Fibroblast of the aortic adventitia (primary cell): ENCODE results near the gene ZBTB14. TPM values are rescaled to one million over a fixed set of nuclear protein-coding genes. Genes with fewer than 3 reads are reported as not detected.

Experiments
- DNase-seq: peaks from one replicate; pipeline ENCODE4 v3.0.0-alpha.2; 2010; ENCODE audit warnings: low read depth
- H3K4me3 ChIP-seq: 2 replicates; pipeline ENCODE4 v1.5.1; 2011; ENCODE audit warnings: low read depth, mild to moderate bottlenecking, control low read depth, low read length, moderate library complexity
- CTCF ChIP-seq: IDR thresholded peaks from 2 replicates; pipeline ENCODE4 v1.5.1; 2011; ENCODE audit warnings: mild to moderate bottlenecking, low read length, control low read depth, inconsistent platforms; ENCODE audit not compliant: insufficient read depth
- total RNA-seq: library from RNA; depleted of rRNA; stranded (reverse); fragments of >200 nt; gene quantifications from 2 replicates; pipeline ENCODE4 v1.2.3, GENCODE V29; 2012; ENCODE audit warnings: low replicate concordance

Gene ZBTB14
- total RNA-seq, 1 donor, result 17.4 TPM

GRCh38 chr18:5276947-5277346 lies 18.6 kb downstream of the ZBTB14 start:
- H3K4me3 ChIP-seq, result no peak overlapping the region
- no peak for TF ChIP-seq CTCF
- no peak for DNase-seq

GRCh38 chr18:5275872-5276271 lies 19.7 kb downstream of the ZBTB14 start:
- no peak overlapping the region for H3K4me3 ChIP-seq

GRCh38 chr18:5268874-5269273 lies 26.7 kb downstream of the ZBTB14 start:
- no peak for TF ChIP-seq CTCF
- H3K4me3 ChIP-seq, result no peak overlapping the region
- DNase-seq, result no peak

More at GRCh38 chr18:5275872-5276271, 19.7 kb downstream of the ZBTB14 start:
- DNase-seq, result no peak
- no peak for TF ChIP-seq CTCF

- DNase-seq, result no peak
- no peak overlapping the region for H3K4me3 ChIP-seq
- TF ChIP-seq CTCF, result no peak
Measured at GRCh38 chr18:5266721-5267120, 28.8 kb downstream of the ZBTB14 start.

GRCh38 chr18:5253910-5254309 lies 41.6 kb downstream of the ZBTB14 start:
- no peak overlapping the region for H3K4me3 ChIP-seq
- TF ChIP-seq CTCF, result no peak
- no peak for DNase-seq

- no peak for DNase-seq
- TF ChIP-seq CTCF, result no peak
- H3K4me3 ChIP-seq, result no peak overlapping the region
Measured at GRCh38 chr18:5251117-5251516, 44.4 kb downstream of the ZBTB14 start.

GRCh38 chr18:5250603-5251002 lies 44.9 kb downstream of the ZBTB14 start:
- no peak for TF ChIP-seq CTCF
- H3K4me3 ChIP-seq, result no peak overlapping the region
- DNase-seq, result peak; percentile 7
